Stimulated activated naive CD8-positive, alpha-beta T cell treated with anti-CD3 and anti-CD28 coated beads, Interleukin-15, amount 100 ng/mL, for 72 hours (primary cell): ENCODE results near the gene SHROOM4.

Experiments used
- ATAC-seq: fragments of 150-1000 bp; cut with Tn5 transposase; 2 replicates; pipeline ENCODE4 v1.10.0; 2021; ENCODE audit warnings: mild to moderate bottlenecking, moderate library complexity
- DNase-seq, 2 donors: peaks; one replicate each; pipeline ENCODE4 v3.0.0; 2021 to 2022
- H3K27ac Mint-ChIP-seq, 2 donors: one replicate each; pipeline ENCODE4 v1.8.0; 2022; ENCODE audit warnings: mild to moderate bottlenecking in 2 of 2, mixed read lengths in 2 of 2, moderate library complexity in 2 of 2
- H3K27me3 Mint-ChIP-seq: one replicate; pipeline ENCODE4 v1.8.0; 2022; ENCODE audit warnings: mixed read lengths
- H3K4me1 Mint-ChIP-seq: one replicate; pipeline ENCODE4 v1.8.0; 2022; ENCODE audit warnings: mild to moderate bottlenecking, mixed read lengths
- H3K4me3 Mint-ChIP-seq, 2 donors: one replicate each; pipeline ENCODE4 v1.8.0; 2022; ENCODE audit warnings: mild to moderate bottlenecking in 2 of 2, mixed read lengths in 2 of 2, moderate library complexity in 1 of 2
- H3K9me3 Mint-ChIP-seq, 2 donors: one replicate each; pipeline ENCODE4 v1.8.0; 2022; ENCODE audit warnings: mixed read lengths in 2 of 2

Gene SHROOM4

DNA sequence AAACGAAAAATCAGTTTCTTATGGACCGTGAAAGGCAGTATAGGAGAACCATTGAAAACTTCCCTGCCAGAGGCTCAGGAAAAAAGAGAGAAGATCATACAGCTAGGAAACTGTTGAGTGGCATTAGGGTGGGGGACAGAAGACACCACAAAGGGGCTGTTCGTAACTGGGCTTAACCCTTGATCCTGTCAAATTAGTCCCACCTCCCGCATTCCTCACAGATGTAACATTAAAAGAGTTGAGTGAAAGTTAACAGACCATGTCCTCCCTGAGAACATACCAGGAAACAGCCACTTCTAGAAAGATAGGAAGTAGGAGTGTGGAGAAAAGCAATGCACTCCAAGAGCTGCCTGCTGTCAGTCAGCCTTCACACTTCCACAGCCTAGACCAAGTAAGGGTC lies 8.7 kb downstream of the SHROOM4 start:
- Mint-ChIP-seq H3K27me3 (peaks cover 14% of the 10 kb centered on the region), H3K27ac (no peak overlapping the region), H3K4me3 (no peak overlapping the region), H3K4me1 (no peaks in the 10 kb centered on the region), H3K9me3 (no peaks in the 10 kb centered on the region)
- ATAC-seq (no peak), DNase-seq (no peak)

DNA sequence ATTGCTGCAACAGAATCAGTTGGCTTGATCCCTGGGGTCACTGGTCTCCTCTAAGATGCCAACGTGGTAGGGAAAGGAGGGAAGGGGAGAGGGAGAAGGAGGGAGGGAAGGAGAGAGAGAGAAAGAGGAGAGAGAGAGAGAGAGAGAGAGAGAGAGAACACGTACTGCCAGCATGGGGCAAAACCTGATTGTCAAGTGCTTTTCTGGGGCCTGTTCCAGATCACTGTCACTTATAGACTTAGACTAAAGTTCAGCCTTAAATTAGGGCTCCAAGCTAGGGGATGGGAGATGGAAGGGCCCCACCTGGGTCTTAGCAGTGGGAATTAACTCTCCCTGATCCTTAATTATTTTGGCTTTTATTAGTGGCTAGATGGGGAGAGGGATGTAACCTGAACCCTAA lies 12.9 kb downstream of the SHROOM4 start:
- DNase-seq: no peak
- H3K9me3 Mint-ChIP-seq: no peaks in the 10 kb centered on the region
- ATAC-seq: no peak
- H3K4me1 Mint-ChIP-seq: no peaks in the 10 kb centered on the region
- no peak overlapping the region for H3K27ac Mint-ChIP-seq
- no peak overlapping the region for H3K4me3 Mint-ChIP-seq
- peaks cover 4% of the 10 kb centered on the region for H3K27me3 Mint-ChIP-seq

DNA sequence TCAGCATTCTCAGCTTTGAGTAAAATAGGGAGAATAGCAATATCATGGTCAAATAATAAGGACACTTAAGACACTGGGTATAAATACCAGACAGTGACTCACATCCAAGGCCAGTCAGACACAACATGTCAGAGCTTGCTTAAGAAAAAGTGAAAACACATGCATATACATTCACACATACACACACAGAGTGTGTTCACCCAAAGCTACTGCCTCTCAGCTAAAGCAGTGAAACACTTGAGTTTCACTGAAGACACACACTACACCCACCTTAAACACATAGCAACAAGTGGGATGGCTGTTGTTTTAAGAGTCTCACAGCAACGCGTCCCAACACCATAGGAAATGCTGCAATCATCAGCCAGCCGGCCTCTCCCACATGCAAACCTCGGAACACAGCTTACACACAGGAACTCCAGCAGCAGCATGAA lies 14.4 kb downstream of the SHROOM4 start:
- H3K4me3 Mint-ChIP-seq: no peak overlapping the region
- no peak for DNase-seq
- no peaks in the 10 kb centered on the region for H3K9me3 Mint-ChIP-seq
- no peaks in the 10 kb centered on the region for H3K4me1 Mint-ChIP-seq
- no peak overlapping the region for H3K27ac Mint-ChIP-seq
- no peak for ATAC-seq
- peaks cover 7% of the 10 kb centered on the region for H3K27me3 Mint-ChIP-seq

DNA sequence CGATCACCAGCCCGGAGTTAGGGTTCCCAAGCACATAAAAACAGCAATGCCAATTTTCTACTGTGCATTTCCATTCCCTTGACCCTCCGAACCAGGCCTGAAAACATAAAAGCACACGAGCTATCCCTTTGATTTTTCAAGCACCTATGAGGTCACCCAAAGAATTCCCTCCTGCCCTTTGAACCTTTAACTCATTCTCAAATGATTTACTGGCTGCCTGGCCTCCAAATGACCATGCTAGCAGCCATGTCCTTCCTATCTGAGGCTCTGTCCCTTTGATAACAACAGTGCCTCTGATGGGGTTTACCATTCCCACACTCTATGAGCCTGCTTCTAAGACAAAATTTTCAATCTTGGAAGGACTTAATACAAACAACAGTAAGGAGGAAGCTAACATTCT lies 15.2 kb downstream of the SHROOM4 start:
- DNase-seq: no peak
- H3K4me1 Mint-ChIP-seq: no peaks in the 10 kb centered on the region

DNA sequence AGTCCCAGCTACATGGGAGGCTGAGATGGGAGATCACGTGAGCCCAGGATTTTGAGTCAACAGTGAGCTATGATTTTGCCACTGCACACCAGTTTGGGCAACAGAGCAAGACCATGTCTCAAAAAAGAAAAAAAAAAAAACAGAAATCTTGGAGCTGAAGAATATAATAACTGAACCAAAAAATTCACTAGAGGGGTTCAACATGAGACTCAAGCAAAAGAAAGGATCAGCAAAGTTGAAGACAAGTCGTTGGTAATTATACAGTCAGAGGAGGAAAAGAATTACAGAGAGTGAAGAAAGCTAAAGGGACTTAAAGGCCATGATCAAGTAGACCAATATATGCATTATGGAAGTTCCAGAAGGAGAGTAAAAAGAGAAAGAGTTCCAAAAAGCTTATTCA lies 26.9 kb downstream of the SHROOM4 start:
- Mint-ChIP-seq H3K27me3 (no peaks in the 10 kb centered on the region), H3K27ac (no peak overlapping the region), H3K9me3 (peaks cover 0 to 6% of the 10 kb centered on the region in 2 donors), H3K4me3 (no peak overlapping the region), H3K4me1 (no peaks in the 10 kb centered on the region)
- ATAC-seq (no peak), DNase-seq (no peak)

More for the DNA sequence above, 15.2 kb downstream of the SHROOM4 start:
- H3K4me3 Mint-ChIP-seq: no peak overlapping the region
- no peaks in the 10 kb centered on the region for H3K9me3 Mint-ChIP-seq
- no peak overlapping the region for H3K27ac Mint-ChIP-seq
- H3K27me3 Mint-ChIP-seq: peaks cover 7% of the 10 kb centered on the region
- ATAC-seq: no peak

DNA sequence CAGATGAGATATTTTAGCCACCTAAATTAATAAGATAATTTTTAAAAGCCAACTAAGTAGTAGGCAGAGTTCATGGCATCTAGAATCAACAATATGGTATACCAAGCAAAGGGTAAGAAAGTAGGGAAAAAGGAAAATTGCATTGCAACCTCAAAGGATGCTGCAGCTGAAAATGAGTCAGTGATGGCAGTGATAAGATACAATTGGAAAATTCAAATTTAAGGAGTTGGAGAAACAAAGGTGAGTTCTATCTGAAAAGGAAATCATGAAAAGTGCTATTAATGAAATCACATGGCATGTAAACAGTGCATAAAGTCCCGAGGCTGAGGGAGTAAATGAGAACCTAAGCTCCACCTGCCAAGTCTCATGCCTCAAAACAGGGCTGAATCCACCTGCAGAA lies 33.9 kb downstream of the SHROOM4 start:
- H3K9me3 Mint-ChIP-seq: no peaks in the 10 kb centered on the region

DNA sequence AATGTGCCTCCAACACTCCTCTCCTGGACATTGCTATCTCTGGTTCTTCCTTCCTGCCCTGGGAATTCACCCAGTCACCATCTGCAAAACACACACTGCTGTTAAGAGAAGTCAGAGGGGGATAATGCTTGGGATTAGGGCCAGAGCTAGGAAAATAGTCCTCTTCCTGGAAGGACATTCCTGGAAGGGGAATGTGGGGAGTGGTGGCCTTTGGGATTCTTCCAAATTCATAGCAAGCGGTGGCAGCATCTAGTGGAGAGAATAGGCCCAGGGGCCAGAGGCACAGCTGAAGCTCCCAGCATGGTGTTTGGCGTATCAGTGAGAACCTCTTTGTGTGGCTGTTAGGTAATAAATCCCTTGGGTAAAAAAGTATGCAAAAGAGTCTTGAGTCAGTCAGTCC lies 34.3 kb downstream of the SHROOM4 start:
- H3K4me1 Mint-ChIP-seq: no peaks in the 10 kb centered on the region

More for the DNA sequence above, 33.9 kb downstream of the SHROOM4 start:
- H3K4me3 Mint-ChIP-seq: no peak overlapping the region
- H3K27me3 Mint-ChIP-seq: no peaks in the 10 kb centered on the region
- DNase-seq (no peak), ATAC-seq (no peak)
- no peaks in the 10 kb centered on the region for H3K4me1 Mint-ChIP-seq
- H3K27ac Mint-ChIP-seq: no peak overlapping the region

DNA sequence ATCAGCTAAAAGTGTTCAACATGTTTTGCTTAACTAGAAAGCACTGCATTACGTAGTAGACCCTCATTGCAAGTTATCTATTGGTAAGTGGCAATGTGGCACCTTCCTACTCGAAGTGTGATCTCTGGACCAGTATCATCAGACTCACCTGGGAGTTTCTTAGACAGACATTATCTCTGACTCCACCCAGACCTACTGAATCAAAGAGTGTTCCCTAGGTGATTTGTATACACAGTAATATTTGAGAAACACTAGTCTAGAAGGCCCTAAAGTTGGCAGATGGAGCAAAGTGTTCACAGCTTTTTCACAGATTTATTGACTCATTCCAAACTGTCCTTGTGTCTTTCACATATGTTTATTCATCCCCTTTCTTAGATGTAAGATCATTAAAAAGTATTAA lies 35.7 kb downstream of the SHROOM4 start:
- no peak overlapping the region for H3K4me3 Mint-ChIP-seq
- ATAC-seq (no peak), DNase-seq (no peak)
- H3K27me3 Mint-ChIP-seq: no peaks in the 10 kb centered on the region
- no peaks in the 10 kb centered on the region for H3K9me3 Mint-ChIP-seq
- no peaks in the 10 kb centered on the region for H3K4me1 Mint-ChIP-seq
- H3K27ac Mint-ChIP-seq: no peak overlapping the region

More for the DNA sequence above, 34.3 kb downstream of the SHROOM4 start:
- no peak for ATAC-seq
- H3K4me3 Mint-ChIP-seq: no peak overlapping the region
- no peak for DNase-seq
- H3K9me3 Mint-ChIP-seq: no peaks in the 10 kb centered on the region
- H3K27ac Mint-ChIP-seq: no peak overlapping the region
- no peaks in the 10 kb centered on the region for H3K27me3 Mint-ChIP-seq

DNA sequence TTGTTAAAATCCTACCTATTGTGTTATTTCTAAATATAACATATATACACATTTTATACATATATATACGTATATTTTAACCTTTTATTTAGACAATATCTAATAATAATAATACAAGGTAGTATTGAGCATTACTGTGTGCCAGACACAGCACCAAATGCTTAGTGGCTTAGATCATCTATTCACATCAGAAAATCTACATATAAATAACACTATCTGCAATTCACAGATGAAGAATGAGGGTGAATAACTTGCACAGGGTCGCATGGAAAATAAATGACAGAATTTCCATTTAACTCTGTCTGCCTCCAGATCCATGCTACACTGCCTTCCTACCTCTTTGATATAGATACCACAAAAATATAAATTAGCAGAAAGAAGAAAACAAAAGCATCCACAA lies 37.7 kb downstream of the SHROOM4 start:
- Mint-ChIP-seq H3K4me1 (no peaks in the 10 kb centered on the region), H3K27ac (no peak overlapping the region), H3K27me3 (no peaks in the 10 kb centered on the region), H3K9me3 (no peaks in the 10 kb centered on the region), H3K4me3 (no peak overlapping the region)
- DNase-seq (no peak), ATAC-seq (no peak)

DNA sequence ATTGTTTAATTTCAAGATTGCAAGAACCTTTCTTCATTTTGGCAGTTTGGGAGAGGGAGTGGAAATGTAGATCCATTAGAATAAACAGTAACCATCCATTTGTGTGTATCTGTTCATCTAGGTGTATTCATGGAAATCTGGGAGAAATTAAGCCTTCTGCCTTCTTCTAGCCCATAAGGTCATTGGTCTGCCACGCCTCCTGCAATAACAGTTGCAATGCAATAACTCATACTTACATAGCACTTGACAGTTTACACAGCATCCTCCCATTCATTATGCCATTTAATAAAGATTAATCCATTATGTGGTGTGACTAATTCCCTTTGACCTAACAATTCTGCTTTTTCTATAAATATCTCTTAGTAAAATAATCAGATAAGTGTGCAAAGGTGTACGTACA lies 42.6 kb downstream of the SHROOM4 start:
- Mint-ChIP-seq H3K4me1 (no peaks in the 10 kb centered on the region), H3K4me3 (no peak overlapping the region), H3K27me3 (peaks cover 2% of the 10 kb centered on the region), H3K9me3 (no peaks in the 10 kb centered on the region), H3K27ac (no peak overlapping the region)
- no peak for ATAC-seq
- DNase-seq: no peak

DNA sequence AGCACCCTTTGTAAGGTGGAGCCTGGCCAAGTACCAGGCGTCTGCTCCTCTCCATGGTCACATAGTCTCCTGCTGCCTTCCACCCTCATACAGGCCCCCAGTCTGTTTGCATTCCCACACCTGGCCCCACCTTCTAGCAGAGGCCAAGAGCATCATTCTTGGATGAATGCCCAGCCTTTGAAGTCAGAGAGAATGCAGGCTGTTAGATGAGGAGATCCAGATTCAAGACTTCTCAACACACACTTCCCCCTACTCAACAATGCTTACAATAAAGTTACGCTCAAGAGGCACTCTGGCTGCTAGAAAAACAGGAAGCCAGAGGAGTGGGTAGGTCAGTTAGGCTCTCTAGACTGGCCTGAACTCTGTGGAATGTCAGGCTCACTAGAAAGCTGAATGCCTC lies 43.3 kb downstream of the SHROOM4 start:
- Mint-ChIP-seq H3K27me3 (peaks cover 9% of the 10 kb centered on the region), H3K9me3 (no peaks in the 10 kb centered on the region), H3K27ac (no peak overlapping the region), H3K4me1 (no peaks in the 10 kb centered on the region), H3K4me3 (no peak overlapping the region)
- no peak for ATAC-seq
- no peak for DNase-seq

DNA sequence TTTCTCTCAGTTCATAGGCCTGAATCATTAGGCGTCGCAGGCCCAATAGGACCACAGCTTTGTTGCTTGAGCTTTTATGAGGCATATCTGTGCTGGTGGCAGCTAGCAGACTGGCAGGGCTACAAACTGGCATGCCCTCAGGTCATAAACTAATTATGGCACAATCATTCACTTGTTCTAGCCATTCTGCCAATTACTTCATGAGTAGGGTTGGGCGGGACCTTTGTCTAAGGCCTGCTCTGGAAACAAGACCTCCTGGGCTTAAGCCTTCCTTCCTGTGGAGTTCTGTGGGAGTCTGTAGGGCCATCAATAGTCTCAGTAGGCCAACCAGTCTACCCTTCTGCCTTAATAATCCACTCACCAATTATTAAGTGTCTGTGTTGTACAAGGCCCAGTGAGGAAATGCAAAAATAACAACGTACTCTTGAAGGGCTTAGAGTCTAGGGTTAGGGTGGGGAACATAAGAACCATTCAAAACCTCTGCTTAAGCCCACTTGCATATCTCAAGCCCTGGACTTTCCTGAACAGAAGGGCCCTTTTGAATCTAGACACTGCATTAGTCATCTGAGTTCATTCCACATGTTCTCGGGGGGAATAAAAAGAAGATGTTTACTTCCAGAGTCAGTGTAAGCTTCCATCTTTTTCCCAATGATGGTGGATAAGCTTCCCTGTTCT lies 44.5 kb downstream of the SHROOM4 start:
- peaks cover 9% of the 10 kb centered on the region for H3K27me3 Mint-ChIP-seq
- no peak overlapping the region for H3K27ac Mint-ChIP-seq
- no peak overlapping the region for H3K4me3 Mint-ChIP-seq
- H3K4me1 Mint-ChIP-seq: no peaks in the 10 kb centered on the region
- no peaks in the 10 kb centered on the region for H3K9me3 Mint-ChIP-seq
- DNase-seq: no peak
- no peak for ATAC-seq

DNA sequence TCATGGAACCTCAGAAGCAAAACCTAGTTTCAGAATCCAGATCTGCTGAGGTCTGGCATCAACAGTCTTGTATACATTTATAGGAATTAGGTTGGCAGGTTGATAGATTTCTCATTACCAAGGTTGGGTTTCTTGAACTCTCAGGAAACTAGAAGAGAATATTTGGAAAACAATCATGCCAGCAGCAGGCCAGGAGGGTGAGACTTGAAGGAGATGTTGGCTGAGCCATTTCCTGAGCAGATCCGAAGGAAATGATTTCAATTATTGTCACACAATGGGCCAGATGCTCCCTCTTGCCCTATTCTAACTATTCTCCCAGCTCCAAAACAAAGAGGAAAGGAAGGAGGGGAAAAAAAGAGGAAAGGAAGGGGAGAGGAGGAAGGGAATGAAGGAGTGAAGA lies 45.2 kb downstream of the SHROOM4 start:
- ATAC-seq (no peak), DNase-seq (no peak)
- Mint-ChIP-seq H3K27ac (no peak overlapping the region), H3K27me3 (peaks cover 9% of the 10 kb centered on the region), H3K4me3 (no peak overlapping the region), H3K9me3 (no peaks in the 10 kb centered on the region), H3K4me1 (no peaks in the 10 kb centered on the region)

DNA sequence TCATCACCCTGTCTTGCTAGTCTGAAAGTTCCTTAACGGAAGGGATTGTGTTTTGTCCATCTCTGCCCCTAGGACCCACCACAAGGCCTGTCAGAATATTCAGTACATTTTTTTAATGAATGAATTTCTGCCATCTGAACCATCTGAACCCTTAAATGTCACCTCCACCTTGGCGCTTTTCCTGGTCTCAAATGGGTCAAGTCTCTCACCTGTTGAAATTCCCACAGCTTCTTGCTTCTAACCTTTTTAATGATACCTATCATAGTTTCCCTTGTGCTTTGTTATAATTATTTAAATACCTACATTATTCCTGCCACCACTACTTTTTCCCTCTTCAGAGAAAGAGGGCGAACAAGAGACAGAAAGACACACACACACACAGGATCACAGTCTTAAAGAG lies 48.0 kb downstream of the SHROOM4 start:
- no peak for DNase-seq
- Mint-ChIP-seq H3K9me3 (no peaks in the 10 kb centered on the region), H3K4me1 (no peaks in the 10 kb centered on the region), H3K27ac (no peak overlapping the region), H3K4me3 (no peak overlapping the region), H3K27me3 (peaks cover 9% of the 10 kb centered on the region)
- no peak for ATAC-seq

DNA sequence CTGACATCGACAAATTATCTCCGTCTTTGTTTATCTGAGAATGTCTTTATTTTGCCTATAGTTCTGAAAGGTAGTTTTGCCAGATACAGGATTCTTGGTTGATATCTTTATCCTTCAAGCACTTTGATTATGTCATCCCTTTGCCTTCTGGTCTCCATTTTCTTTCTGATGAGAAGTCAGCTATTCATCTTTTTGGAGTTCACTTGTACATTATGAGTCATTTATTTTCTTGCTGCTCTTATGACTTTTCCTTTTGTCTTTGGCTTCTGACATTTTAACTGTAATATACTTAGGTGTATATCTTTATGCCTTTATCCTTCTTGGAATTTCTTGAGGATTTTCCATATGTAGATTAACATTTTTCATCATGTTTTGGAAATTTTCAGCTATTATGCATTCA lies 51.4 kb downstream of the SHROOM4 start:
- H3K4me3 Mint-ChIP-seq: no peak overlapping the region

DNA sequence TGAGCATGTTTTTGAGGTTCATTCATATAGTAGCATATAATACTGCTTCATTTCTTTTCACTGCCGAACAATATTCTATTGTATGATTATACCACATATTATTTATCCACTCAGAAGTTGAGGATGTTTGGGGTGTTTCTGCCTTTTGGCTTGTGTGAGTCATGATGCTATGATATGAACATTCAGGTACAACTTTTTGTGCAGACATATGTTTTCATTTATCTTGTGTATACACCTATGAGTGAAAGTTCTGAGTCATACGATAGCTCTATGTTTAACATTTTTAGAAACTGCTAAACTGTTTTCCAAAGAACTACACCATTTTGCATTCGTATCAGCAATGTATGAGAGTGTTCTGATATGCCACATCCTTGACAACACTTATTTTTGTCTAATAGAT lies 57.7 kb downstream of the SHROOM4 start:
- H3K27ac Mint-ChIP-seq: no peak overlapping the region
- no peak for ATAC-seq
- no peaks in the 10 kb centered on the region for H3K4me1 Mint-ChIP-seq
- H3K9me3 Mint-ChIP-seq: no peaks in the 10 kb centered on the region
- no peak for DNase-seq
- H3K4me3 Mint-ChIP-seq: no peak overlapping the region
- H3K27me3 Mint-ChIP-seq: no peaks in the 10 kb centered on the region

More for the DNA sequence above, 51.4 kb downstream of the SHROOM4 start:
- Mint-ChIP-seq H3K4me1 (no peaks in the 10 kb centered on the region), H3K27ac (no peak overlapping the region), H3K9me3 (no peaks in the 10 kb centered on the region), H3K27me3 (peaks cover 9% of the 10 kb centered on the region)
- DNase-seq (no peak), ATAC-seq (no peak)

DNA sequence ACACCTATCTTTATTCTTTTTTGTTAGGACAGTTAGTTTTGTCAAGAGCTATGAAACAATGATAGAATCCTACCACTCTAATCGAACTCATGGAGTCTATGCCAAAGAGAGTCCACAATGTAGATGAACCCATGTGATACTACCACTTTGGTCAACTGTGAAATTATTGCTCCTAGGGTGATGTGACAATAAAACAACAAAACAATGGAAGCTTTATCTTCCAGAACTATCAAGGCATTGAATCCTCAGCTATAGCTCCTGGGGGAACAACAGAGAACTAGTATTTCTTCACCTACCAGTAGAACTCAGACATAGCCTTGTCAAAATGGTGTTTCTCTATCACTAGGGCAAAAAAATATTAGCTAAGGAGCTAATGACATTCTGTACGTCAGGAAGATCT lies 62.9 kb downstream of the SHROOM4 start:
- DNase-seq: no peak
- no peaks in the 10 kb centered on the region for H3K4me1 Mint-ChIP-seq
- no peaks in the 10 kb centered on the region for H3K27me3 Mint-ChIP-seq
- no peak for ATAC-seq
- no peaks in the 10 kb centered on the region for H3K9me3 Mint-ChIP-seq
- H3K4me3 Mint-ChIP-seq: no peak overlapping the region
- no peak overlapping the region for H3K27ac Mint-ChIP-seq
